Measurements from ENCODE around the gene INSL3.
A peak's percentile ranks its signal among the peaks of the same experiment; 100 is the strongest.
"Not testable (repeated sequence)": the region's sequence is repeated elsewhere in the genome, so short reads cannot be mapped to it uniquely, and the experiment has no call there.

INSL3 gene

GRCh38 chr19:17787274-17787913 lies 33.9 kb downstream of the INSL3 start:
- no peak for TF ChIP-seq CTCF (IDR thresholded peaks at IDR 0.05; ENCODE audit: low read depth, low read length)
- in situ Hi-C loops (cut with HindIII; ENCODE audit: low sequenced_read_pairs): no loop called here
- no peak overlapping the region for H3K4me3 ChIP-seq (ENCODE audit: low read depth, low read length)

GRCh38 chr19:17784201-17785008 lies 36.9 kb downstream of the INSL3 start:
- no peak overlapping the region for H3K4me3 ChIP-seq (ENCODE audit: low read depth, low read length)

More at GRCh38 chr19:17787274-17787913, 33.9 kb downstream of the INSL3 start:
- no peak for DNase-seq (ENCODE audit: low read depth, low spot score)

GRCh38 chr19:17783721-17784120 lies 37.6 kb downstream of the INSL3 start:
- H3K4me3 ChIP-seq (ENCODE audit: low read depth, low read length); in situ Hi-C loops (cut with HindIII; ENCODE audit: low sequenced_read_pairs); DNase-seq (ENCODE audit: low read depth, low spot score): not testable (repeated sequence)

More at GRCh38 chr19:17784201-17785008, 36.9 kb downstream of the INSL3 start:
- in situ Hi-C loops (cut with HindIII; ENCODE audit: low sequenced_read_pairs): no loop called here
- peak; percentile 82 for TF ChIP-seq CTCF (IDR thresholded peaks at IDR 0.05; ENCODE audit: low read depth, low read length)
- peak; percentile 50 for DNase-seq (ENCODE audit: low read depth, low spot score)

- DNase-seq (ENCODE audit: low read depth, low spot score): no peak
- no peak overlapping the region for H3K4me3 ChIP-seq (ENCODE audit: low read depth, low read length)
- in situ Hi-C loops (cut with HindIII; ENCODE audit: low sequenced_read_pairs): no loop called here
- no peak for TF ChIP-seq CTCF (IDR thresholded peaks at IDR 0.05; ENCODE audit: low read depth, low read length)
Observed at GRCh38 chr19:17780781-17781180, 40.5 kb downstream of the INSL3 start.

GRCh38 chr19:17778968-17779929 lies 42.1 kb downstream of the INSL3 start:
- no peak for TF ChIP-seq CTCF (IDR thresholded peaks at IDR 0.05; ENCODE audit: low read depth, low read length)
- no peak for DNase-seq (ENCODE audit: low read depth, low spot score)
- no peak overlapping the region for H3K4me3 ChIP-seq (ENCODE audit: low read depth, low read length)
- in situ Hi-C loops (cut with HindIII; ENCODE audit: low sequenced_read_pairs): no loop called here

GRCh38 chr19:17778251-17778967 lies 42.9 kb downstream of the INSL3 start:
- in situ Hi-C loops (cut with HindIII; ENCODE audit: low sequenced_read_pairs): no loop called here
- H3K4me3 ChIP-seq (ENCODE audit: low read depth, low read length): no peak overlapping the region
- peak; percentile 16 for DNase-seq (ENCODE audit: low read depth, low spot score)

GRCh38 chr19:17777840-17778239 lies 43.5 kb downstream of the INSL3 start:
- H3K4me3 ChIP-seq (ENCODE audit: low read depth, low read length); DNase-seq (ENCODE audit: low read depth, low spot score); in situ Hi-C loops (cut with HindIII; ENCODE audit: low sequenced_read_pairs): not testable (repeated sequence)

More at GRCh38 chr19:17778251-17778967, 42.9 kb downstream of the INSL3 start:
- no peak for TF ChIP-seq CTCF (IDR thresholded peaks at IDR 0.05; ENCODE audit: low read depth, low read length)

All from astrocyte of the spinal cord (primary cell).